OCI-M1 (cell line): Measurements from ENCODE around the gene RMC1.
"Not testable (repeated sequence)": the region's sequence is repeated elsewhere in the genome, so short reads cannot be mapped to it uniquely, and the experiment has no call there.

ENCODE experiments used
- DNase-seq: peaks from one replicate; lab custom pipeline; 2025; lab: John Stamatoyannopoulos, UW

RMC1 gene

DNA sequence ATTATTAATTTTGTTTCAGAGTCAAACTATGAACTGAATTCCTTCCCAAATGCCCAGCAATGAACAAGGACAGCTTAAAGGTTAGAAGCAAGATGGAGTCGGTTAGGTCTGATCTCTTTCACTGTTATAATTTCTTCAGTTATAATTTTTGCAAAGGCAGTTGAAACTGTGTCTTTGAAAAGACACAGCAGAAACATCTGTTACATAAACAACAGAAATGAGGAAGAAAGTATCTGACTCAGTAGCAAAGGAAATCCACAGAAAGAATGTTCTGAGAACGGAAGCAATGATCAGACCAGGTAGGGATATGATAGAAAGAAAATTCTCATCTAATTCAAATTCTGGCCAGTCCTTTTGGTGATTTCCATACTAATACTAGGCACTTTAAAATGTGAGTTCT, 5.2 kb upstream of the RMC1 start:
- no peak for DNase-seq

DNA sequence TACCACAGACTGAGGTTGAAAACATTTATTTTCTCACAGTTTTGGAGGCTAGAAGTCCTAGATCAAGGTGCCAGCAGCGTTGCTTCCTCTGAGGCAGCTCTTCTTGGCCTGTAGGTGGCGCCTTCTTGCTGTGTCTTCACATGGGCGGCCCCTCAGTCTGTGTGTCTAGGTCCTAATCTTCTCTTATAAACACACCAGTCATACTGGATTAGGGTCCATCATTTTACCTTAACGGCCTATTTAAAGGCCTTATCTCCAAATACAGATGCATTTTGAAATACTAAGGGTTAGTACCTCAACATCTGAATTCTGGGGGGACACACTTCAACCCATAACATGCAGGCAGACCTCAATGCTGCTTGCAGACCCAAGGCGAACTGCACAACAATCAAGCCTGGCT, 4.4 kb upstream of the RMC1 start:
- peak; percentile 91 for DNase-seq

DNA sequence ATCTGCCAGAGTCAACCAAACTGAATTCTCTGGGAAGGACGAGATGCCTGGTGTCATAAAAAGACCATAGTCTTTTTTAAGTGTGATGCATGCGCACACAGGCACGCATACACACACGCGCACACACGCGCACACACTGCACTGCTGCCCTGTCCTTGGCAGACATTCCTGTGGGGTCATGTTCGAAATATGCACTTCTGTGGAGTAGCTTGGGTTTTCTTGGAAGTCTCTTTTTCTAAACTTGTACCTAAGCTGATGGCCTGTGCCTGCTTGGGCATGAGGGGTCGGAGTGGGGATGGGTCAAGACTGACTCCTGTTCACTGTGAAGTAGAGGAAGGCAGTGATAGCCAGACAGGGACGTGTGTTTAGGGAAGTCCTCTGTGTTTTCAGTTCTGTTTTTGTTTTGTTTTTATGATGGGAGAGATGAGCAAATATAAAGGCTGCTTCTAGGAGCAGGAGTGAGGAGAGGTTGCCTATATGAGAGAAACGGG, 4.0 kb upstream of the RMC1 start:
- DNase-seq, result no peak

DNA sequence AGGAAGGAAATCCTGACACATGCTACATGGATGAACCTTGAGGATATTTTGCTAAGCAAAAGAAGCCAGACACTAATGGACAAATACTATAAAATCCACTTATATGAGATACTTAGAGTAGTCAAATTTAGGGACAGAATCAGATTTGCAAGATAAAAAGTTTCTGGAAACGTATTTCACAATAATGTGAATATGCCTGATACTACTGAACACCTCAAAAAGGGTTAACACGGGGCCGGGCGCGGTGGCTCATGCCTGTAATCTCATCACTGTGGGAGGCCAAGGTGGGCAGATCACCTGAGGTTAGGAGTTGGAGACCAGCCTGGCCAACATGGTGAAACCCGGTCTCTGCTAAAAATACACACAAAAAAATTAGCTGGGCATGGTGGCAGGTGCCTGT, 1.7 kb upstream of the RMC1 start:
- DNase-seq, result no peak

DNA sequence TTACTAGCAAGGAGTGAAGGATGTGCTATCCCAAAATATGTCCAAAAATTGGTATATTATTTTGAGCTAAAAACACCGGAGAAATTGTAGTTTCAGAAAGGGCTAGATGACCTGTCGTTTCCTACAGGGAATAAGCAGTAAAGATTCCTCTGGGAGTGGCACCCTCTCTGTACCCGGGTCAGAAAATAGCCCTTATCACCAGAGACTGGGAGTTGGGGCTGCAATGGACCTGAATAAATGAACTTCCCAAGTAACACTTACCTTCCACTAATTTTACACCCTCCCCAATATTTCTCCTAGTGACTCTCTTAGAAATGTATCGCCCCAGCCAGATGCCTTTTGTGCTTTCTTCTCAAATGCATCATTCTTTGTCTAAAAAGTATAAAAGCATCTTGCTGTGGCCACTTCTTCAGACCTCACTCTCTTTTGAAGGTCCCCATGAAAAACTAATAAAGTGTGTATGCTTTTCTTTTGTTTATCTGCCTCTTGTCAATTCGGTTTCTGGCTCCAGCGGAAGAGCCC, 734 bp upstream of the RMC1 start:
- no peak for DNase-seq

DNA sequence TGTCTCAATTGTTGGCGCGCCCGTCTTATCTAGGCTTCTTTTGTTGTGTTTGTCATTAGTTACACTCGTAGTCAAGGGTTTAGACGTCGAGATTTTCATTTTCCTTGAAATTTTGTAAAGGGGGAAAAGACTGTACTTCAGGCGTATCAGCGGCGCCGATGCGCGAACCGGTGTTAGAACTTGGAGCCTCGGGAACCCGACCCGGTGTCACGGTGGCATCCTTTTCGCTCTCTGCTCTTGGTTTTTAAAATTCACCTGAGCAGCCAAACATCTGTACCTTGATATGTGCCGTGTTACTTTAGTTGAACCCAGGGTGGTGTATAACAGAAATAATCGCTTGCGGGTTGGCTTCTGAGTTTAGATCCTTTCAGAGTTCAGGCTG, 643 bp downstream of the RMC1 start:
- peak; percentile 66 for DNase-seq

DNA sequence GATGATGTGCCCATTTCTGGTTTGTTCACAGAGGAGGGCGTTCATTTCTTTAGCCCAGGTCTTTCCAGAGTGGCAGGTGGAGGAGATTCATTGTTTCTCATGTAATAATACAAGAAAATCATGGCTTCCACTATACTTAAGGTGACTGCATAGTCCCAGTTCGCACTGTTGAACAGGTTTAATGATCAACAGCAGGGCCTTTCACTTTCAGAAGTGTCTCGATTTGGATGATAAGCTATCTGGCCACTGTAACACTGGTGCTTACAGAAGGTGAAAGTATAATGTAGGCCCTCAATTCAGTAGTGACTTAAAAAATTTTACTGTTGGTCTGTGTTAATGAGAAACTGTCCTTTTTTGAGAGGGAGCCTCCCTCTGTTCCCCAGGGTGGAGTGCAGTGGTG, 1.4 kb downstream of the RMC1 start:
- DNase-seq, result peak; percentile 30

DNA sequence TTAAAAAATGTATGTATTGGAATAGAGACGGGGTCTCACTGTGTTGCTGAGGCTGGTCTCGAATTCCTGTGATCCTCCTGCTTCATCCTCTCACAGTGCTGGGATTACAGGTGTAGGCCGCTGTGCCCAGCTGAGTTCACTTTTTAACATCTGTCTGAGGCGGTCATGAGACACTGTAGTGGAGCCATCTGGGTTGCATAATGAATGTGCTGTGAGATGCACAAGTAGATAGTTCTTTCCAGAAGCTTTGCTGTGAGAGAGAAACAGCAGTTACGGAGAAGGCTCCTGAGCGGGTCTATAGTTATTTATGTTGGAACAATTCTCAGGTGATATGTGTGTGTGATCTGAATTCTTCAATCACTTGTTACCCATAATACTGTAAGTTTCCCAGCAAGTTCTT, 3.1 kb downstream of the RMC1 start:
- no peak for DNase-seq

DNA sequence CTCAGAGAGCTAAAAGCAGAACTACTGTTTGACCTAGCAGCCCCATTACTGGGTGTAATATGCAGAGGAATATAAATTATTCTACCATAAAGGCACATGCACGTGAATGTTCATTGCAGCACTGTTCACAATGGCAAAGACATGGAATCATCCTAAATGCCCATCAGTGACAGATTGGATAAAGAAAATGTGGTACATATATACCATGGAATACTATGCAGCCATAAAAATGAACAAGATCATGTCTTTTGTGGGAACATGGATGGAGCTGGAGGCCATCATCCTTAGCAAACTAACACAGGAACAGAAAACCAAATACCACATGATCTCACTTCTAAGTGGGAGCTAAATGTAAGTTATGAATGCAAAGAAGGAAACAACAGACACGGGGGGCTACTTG, 7.6 kb downstream of the RMC1 start:
- not testable (repeated sequence) for DNase-seq

DNA sequence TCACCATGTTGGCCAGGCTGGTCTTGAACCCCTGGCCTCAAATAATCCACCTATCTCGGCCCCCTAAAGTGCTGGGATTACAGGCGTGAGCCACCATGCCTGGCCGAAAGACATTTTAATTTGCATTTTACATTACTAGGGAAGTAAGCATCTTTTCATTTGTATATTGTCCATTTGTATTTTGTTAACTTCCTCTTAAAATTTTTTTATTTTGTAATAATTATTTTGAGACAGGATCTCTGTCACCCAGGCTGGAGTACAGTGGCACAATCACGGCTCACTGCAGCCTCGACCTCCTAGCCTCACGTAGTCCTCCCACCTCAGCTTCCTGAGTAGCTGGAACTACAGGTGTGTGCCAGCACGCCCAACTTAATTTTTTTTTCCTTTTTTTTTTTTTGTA, 8.9 kb downstream of the RMC1 start:
- not testable (repeated sequence) for DNase-seq

DNA sequence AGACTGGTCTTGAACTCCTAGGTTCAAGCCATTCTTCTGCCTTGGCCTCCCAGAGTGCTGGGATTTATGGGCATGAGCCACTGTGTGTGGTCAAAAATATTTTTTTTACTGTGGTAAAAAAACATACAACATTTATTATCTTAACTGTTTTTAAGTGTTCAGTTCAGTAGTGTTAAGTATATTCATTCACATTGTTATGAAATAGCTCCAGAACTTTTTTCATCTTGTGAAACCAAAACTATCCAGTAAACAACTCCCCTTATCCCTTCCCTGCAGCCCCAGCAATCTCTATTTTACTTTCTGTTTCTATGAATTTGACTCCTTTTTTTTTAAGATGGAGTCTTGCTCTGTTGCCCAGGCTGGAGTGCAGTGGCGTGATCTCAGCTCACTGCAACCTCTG, 9.3 kb downstream of the RMC1 start:
- peak; percentile 65 for DNase-seq

DNA sequence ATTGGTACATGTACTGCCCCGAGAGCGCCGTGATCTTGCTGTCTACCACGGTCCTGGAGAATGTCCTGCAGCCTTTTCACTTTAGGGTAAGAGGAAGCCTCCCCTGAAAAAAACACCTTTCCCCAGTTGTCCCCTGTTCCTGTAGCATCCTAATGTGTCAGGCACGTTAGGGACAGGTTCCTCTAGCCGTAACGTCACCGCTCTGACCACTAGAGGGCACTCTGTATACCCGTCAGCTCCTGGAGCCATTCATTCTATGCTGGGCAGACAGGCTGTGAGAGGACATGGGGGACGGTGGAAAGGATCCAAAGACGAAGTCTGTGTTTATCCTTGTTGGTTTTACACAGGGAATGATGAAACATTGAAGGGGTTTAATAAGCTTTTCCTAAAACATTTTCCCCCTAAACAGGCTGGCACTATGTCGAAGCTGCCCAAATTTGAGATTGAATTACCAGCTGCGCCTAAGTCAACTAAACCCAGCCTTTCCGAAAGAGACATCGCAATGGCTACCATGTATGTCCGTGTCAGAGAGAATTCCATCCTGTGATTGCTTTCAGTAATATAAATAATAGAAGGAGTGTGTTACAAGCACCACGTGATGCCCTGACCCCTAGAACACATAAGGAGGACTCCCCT, 12.7 kb downstream of the RMC1 start:
- DNase-seq, result peak; percentile 93

DNA sequence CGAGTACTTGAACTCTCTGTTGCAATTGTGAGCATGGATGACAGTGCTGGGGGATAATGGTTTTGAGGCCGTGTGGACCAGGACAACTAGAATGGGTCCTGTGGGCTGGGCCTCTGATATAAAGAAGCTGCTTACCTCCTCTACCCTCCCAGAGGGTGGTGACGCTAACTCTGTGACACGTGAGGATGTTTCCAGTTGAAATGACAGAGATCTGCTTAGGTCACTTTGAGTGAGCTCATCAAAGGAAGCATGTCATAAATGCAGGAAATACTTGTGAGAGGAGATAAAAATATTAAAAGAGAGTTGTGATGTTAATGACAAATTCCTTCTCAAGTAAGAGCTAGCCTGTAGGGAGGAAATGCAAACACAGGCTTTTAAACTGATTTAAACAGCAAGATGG, 16.4 kb downstream of the RMC1 start:
- no peak for DNase-seq

DNA sequence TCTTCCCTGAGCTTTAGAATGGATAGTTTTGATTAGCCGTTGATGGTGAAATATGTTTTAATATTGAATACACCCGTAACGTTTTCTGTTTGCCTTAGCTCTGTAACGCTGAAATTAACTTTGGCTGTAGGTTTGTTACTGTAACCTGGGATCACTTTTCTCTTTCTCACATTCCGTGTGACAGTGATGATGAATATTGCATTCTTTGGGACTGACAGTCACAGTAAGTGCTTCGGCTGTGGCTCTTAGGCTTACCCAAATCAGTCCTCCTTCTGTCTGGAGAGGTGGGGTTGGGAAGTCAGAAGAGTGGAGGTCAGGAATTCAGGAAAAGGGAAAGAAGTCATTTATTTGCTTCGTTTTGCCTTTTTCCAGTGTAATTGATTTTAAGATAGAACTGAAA, 18.0 kb downstream of the RMC1 start:
- DNase-seq, result no peak

DNA sequence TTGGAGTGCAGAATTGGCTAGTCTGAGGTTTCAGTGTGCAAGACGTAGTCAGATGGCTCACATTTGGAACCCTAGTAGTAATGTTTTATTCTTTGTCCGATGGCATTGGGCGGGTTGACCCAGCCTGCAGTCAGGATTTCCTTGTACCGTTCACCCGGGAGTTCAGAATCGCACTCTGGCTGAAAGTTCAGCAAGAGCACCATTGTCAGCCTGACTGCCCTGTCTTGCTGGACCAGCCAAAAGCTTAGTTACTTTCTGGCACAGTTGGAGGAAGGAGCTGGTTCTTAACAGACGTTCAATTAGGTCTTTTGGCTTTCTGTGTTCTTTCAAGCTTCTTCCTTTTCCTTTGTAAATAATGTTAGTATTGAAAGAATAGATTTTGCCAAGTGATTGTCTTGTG, 18.6 kb downstream of the RMC1 start:
- no peak for DNase-seq

DNA sequence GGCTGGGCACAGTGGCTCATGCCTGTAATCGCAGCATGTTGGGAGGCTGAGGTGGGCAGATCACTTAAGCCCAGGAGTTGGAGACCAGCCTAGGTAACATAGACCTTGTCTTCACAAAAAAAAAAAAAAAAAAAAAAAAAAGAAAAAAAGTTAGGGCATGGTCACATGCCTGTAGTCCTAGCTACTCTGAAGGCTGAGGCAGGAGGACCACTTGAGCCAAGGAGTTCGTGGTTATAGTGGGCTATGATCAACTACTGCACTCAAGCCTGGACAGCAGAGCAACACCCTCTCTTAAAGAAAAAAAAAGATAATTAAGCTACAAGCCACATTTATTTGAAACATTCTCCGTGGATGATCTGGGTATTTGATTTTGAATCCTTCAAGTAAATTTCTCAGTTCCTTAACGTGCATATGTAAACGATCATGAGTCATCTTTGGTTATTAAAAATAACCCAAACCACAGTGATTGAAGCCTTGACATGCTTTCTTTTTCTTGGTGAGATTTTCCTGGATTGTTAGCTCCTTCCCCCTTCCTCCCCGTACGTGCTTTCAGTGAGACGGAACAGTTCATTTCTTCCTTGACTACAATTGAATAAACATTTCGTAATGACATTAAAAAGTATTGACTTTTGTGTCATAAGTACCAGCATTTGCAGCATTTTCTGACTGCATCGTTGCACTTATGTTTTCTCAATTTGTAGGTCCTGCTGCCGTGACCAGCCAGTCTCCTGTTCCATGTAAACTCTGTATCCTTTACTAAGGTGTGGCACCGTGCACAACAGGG, 20.3 kb downstream of the RMC1 start:
- DNase-seq, result no peak

DNA sequence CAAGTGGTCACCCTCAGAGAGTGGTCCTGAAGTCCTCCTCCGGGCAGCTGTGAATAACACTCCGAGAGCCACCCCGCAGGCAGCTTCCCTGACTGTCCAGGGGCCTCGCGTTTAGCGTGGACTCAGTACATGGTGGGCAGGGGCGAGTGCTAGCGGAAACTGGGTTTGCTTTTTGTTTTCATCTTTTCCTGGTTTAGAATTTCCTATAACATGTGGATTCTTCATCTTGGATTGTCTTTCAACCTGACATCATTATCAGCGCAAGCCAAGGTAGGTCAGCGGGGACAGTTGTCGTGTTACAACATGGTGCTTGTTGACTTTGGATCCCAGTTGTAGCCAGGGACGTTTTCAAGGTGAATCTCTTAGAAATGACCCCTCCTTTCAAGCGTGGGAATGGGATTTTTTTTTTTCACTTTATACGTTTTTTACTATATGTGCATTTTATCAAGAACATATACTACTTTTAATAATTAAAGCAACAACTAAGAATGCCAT, 20.9 kb downstream of the RMC1 start:
- no peak for DNase-seq

DNA sequence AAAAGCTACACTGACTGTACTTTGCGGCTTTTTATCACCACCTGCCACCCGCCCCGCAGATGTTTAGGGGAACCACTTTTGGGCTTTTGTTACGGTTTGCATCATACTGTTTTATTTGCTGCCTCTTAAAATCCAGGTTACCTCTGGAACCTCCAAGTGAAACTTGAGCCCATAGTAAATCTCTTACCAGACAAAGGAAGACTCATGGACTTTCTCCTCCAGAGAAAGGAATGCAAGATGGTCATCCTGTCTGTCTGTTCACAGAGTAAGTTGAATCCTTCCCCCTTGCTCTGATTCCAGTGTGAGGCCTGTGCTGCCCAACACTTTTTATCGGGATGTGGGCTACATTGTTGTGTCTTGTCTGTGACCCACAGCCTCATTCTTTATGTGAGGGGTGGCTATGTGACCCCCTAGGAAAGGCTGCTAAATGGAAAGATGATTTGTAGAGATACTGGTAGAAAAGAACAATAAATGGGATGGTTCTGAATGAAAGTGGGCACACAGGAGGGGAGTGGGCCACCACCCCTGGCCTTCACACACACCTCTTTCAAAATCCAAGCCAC, 23.3 kb downstream of the RMC1 start:
- DNase-seq, result no peak

DNA sequence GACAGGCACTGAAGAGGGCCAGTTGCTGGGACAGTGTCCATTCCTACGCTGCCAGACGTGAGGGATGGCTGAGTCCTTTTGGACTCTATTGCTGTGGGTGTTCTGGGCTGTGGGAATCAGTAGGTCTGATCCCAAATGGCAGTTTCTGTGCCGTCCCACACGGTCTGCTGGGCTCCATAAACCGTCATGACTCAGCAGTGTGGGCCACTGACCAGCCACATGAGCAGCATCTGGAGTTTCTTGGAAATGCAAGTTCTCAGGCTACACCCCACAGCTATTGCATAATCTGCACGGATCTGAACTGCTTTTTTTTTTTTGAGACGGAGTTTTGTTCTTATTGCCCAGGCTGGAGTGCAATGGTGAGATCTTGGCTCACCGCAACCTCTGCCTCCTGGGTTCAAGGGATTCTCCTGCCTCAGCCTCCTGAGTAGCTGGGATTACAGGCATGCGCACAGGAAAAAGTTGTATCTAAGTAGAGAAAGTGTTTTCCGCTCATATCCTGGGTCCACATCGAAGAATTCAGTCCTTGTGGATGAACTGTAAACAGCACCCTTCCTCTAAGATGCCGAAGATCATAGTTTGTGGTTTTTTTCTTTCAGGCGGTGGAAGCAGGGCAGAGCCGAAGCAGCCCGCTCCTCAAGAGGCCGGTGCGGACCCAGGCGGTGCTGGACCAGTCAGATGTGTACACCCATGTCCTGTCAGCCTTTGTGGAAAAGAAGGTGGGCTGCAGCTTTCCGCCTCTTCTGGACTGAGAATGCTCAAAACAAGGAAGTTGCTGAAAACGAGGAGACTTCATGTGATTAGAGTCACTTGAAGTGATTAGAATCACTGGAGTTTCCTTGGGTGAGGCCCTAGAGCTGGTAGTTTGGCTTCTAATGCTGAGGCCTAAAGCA, 25.5 kb downstream of the RMC1 start:
- peak; percentile 98 for DNase-seq

DNA sequence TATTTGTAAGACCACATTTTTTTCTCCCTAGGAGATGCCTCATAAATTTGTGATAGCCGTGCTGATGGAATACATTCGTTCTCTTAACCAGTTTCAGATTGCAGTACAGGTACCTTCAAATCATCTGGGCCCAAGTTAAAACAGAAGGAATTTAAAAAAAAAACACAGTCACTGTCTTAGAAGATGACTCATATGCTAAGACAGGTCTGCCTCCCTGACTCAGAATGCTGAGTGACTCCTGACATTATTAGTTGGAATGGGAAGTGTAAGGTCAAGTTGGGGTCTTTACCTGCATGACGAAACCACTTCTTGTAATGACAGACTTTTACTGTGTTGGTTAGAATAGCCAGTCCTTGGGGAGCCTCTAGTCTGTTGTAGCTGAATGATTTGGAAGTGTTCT, 26.3 kb downstream of the RMC1 start:
- peak; percentile 54 for DNase-seq

DNA sequence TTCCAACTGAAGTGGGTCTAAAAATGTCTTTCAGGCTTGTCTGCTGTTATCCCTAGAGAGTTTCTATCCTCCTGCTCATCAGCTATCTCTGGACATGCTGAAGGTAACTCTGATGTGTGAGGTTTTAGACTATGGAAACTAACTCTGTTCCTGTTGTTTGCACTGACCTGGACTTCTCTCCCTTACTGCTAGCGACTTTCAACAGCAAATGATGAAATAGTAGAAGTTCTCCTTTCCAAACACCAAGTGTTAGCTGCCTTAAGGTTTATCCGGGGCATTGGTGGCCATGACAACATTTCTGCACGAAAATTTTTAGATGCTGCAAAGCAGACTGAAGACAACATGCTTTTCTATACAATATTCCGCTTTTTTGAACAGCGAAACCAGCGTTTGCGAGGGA, 26.9 kb downstream of the RMC1 start:
- DNase-seq, result no peak

DNA sequence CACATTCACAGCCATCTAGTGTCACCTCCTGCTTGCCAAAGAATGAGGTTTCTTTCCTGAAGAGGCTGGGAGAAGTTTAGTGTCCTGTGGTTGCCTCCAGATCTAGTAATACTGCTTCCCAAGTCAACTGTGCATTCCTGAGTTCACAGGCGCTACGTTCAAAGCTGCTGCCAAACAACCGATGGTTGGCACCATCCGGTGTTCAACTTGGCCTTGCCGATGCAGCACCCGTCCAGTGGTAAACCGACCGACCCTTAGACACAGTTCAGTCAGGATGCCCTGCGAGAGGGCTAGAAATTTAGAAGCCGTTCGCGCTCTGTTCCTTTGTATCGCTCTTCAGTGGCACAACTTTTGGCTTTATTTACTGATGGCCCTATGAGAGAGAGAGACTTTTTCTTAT, 28.6 kb downstream of the RMC1 start:
- no peak for DNase-seq
